H1 (cell line): ENCODE measurements around the gene SLC18A3. TPM values are rescaled to one million over a fixed set of nuclear protein-coding genes. Genes with fewer than 3 reads are reported as not detected.

Experiments used
- CTCF ChIA-PET: fragments of 300-600 bp; sonication (Branson Sonifier 250); formaldehyde crosslinking; loops from one replicate; lab custom pipeline; 2021; ENCODE audit not compliant: partially characterized antibody; lab: Charles Lee
- POLR2A ChIA-PET: fragments of 300-600 bp; sonication (Branson Sonifier 250); formaldehyde crosslinking; loops from one replicate; lab custom pipeline; 2021; ENCODE audit warnings: inconsistent platforms; ENCODE audit not compliant: partially characterized antibody; lab: Charles Lee
- DNase-seq, 2 experiments: peaks; one replicate each; pipeline versions ENCODE4 v3.0.0 to v3.0.0-alpha.2; 2010 to 2022; ENCODE audit warnings: low spot score in 2 of 2, low read depth in 1 of 2, mixed read lengths in 1 of 2
- FAIRE-seq: peaks from 2 replicates; lab custom pipeline; 2011; peaks lifted over from hg19 to GRCh38; lab: Jason Lieb, UNC
- H2AFZ ChIP-seq: 2 replicates; pipeline ENCODE4 v1.8.1; 2012; ENCODE audit warnings: low read length, inconsistent platforms
- H2AK5ac ChIP-seq: 2 replicates; pipeline ENCODE4 v1.6.1; 2013; ENCODE audit warnings: low read depth, low read length
- H2BK120ac ChIP-seq: replicated peaks from 2 replicates; pipeline ENCODE3; 2013; ENCODE audit warnings: low read depth, low read length, inconsistent platforms
- H2BK12ac ChIP-seq: 2 replicates; pipeline ENCODE4 v1.6.1; 2013; ENCODE audit warnings: low read depth, low read length
- H2BK15ac ChIP-seq: 2 replicates; pipeline ENCODE4 v1.6.1; 2013; ENCODE audit warnings: low read length
- H2BK20ac ChIP-seq: 2 replicates; pipeline ENCODE4 v1.6.1; 2013; ENCODE audit warnings: low read length
- H2BK5ac ChIP-seq: 2 replicates; pipeline ENCODE4 v1.6.1; 2013; ENCODE audit warnings: low read depth, low read length
- H3K14ac ChIP-seq: 2 replicates; pipeline ENCODE4 v1.6.1; 2013; ENCODE audit warnings: inconsistent platforms; ENCODE audit not compliant: insufficient read length
- H3K18ac ChIP-seq: 2 replicates; pipeline ENCODE4 v1.6.1; 2013; ENCODE audit warnings: low read length; ENCODE audit errors: extremely low read depth
- H3K23ac ChIP-seq: 2 replicates; pipeline ENCODE4 v1.6.1; 2013; ENCODE audit warnings: inconsistent platforms; ENCODE audit not compliant: insufficient read length
- H3K23me2 ChIP-seq: 2 replicates; pipeline ENCODE4 v1.6.1; 2013; ENCODE audit warnings: low read depth, low read length
- H3K27ac ChIP-seq: 2 replicates; pipeline ENCODE4 v1.6.1; 2011; ENCODE audit warnings: low read depth, low read length, inconsistent platforms
- H3K27me3 ChIP-seq, 4 experiments: replicated peaks in 1 of 4; 1 replicate in 1 of 4; 2 replicates in 3 of 4; pipeline versions ENCODE4 v1.6.1 to v1.8.1; 2011 to 2013; ENCODE audit warnings: low read length in 3 of 4, mild to moderate bottlenecking in 3 of 4, inconsistent platforms in 2 of 4, mixed read lengths in 2 of 4, moderate library complexity in 1 of 4; ENCODE audit not compliant: control insufficient read depth in 3 of 4, insufficient read depth in 3 of 4; ENCODE audit errors: extremely low read depth in 1 of 4
- H3K36me3 ChIP-seq, 4 experiments: 2 replicates each; pipeline versions ENCODE4 v1.6.1 to v1.8.1; 2011 to 2013; ENCODE audit warnings: mild to moderate bottlenecking in 4 of 4, low read length in 3 of 4, moderate library complexity in 2 of 4, control low read depth in 1 of 4, inconsistent platforms in 1 of 4; ENCODE audit not compliant: insufficient read depth in 4 of 4, control insufficient read depth in 2 of 4
- H3K4ac ChIP-seq: replicated peaks from 2 replicates; pipeline ENCODE3; 2013; ENCODE audit warnings: low read length, low read depth, mixed read lengths, inconsistent platforms; ENCODE audit not compliant: insufficient read length
- H3K4me1 ChIP-seq, 4 experiments: replicated peaks in 1 of 4; 1 replicate in 1 of 4; 2 replicates in 3 of 4; pipeline versions ENCODE4 v1.6.1 to v1.8.1; 2011 to 2013; ENCODE audit warnings: low read length in 3 of 4, inconsistent platforms in 2 of 4, mixed read lengths in 1 of 4; ENCODE audit not compliant: insufficient read depth in 4 of 4, control insufficient read depth in 3 of 4
- H3K4me2 ChIP-seq, 2 experiments: 2 replicates each; pipeline versions ENCODE4 v1.6.1 to v1.8.1; 2011 to 2013; ENCODE audit warnings: low read depth in 2 of 2, low read length in 2 of 2, control low read depth in 1 of 2, inconsistent platforms in 1 of 2, mild to moderate bottlenecking in 1 of 2; ENCODE audit not compliant: insufficient read depth in 1 of 2
- H3K4me3 ChIP-seq, 4 experiments: fragments of 200-600, 300-600 bp in 1 of 4; sonication (generic), shearing (Covaris generic), sonication (Bioruptor Twin) in 1 of 4; 2 replicates each; pipeline versions ENCODE4 v1.5.1 to v1.8.1; 2011 to 2016; ENCODE audit warnings: low read length in 4 of 4, low read depth in 3 of 4, control low read depth in 2 of 4, inconsistent platforms in 2 of 4, mild to moderate bottlenecking in 2 of 4, mixed read lengths in 1 of 4, moderate library complexity in 1 of 4; ENCODE audit not compliant: insufficient read depth in 2 of 4; ENCODE audit errors: extremely low read depth in 1 of 4
- H3K56ac ChIP-seq: replicated peaks from 2 replicates; pipeline ENCODE3; 2013; ENCODE audit warnings: low read depth, mild to moderate bottlenecking, mixed read lengths, low read length, inconsistent platforms; ENCODE audit not compliant: insufficient read length
- H3K79me1 ChIP-seq: 2 replicates; pipeline ENCODE4 v1.6.1; 2013; ENCODE audit warnings: low read depth, low read length, control low read depth
- H3K79me2 ChIP-seq, 2 experiments: 2 replicates each; pipeline versions ENCODE4 v1.6.1 to v1.8.1; 2012 to 2013; ENCODE audit warnings: low read length in 2 of 2, mild to moderate bottlenecking in 2 of 2, inconsistent platforms in 1 of 2; ENCODE audit not compliant: insufficient read depth in 2 of 2, control insufficient read depth in 1 of 2
- H3K9ac ChIP-seq, 4 experiments: replicated peaks in 1 of 4; 1 replicate in 1 of 4; 2 replicates in 3 of 4; pipeline versions ENCODE4 v1.6.1 to v1.8.1; 2011 to 2013; ENCODE audit warnings: low read depth in 3 of 4, low read length in 3 of 4, control low read depth in 2 of 4, mild to moderate bottlenecking in 2 of 4, moderate library complexity in 2 of 4, inconsistent platforms in 1 of 4; ENCODE audit errors: extremely low read depth in 1 of 4
- H3K9me3 ChIP-seq, 2 experiments: 2 replicates each; pipeline versions ENCODE4 v1.6.1 to v1.8.1; 2012 to 2013; ENCODE audit warnings: mild to moderate bottlenecking in 2 of 2, moderate library complexity in 2 of 2, control low read depth in 1 of 2, inconsistent platforms in 1 of 2, low read depth in 1 of 2, low read length in 1 of 2, mixed read lengths in 1 of 2; ENCODE audit not compliant: insufficient read depth in 2 of 2
- H4K20me1 ChIP-seq, 2 experiments: replicated peaks in 1 of 2; 2 replicates each; pipeline versions ENCODE3 to v1.8.1; 2011 to 2013; ENCODE audit warnings: inconsistent platforms in 2 of 2, low read length in 2 of 2, mild to moderate bottlenecking in 1 of 2; ENCODE audit not compliant: insufficient read depth in 2 of 2, control insufficient read depth in 1 of 2
- H4K5ac ChIP-seq: 2 replicates; pipeline ENCODE4 v1.6.1; 2013; ENCODE audit warnings: low read length, low read depth, mixed read lengths, inconsistent platforms; ENCODE audit not compliant: insufficient read length
- H4K8ac ChIP-seq: 2 replicates; pipeline ENCODE4 v1.8.0; 2013; ENCODE audit warnings: mild to moderate bottlenecking, moderate library complexity, low read length, inconsistent platforms; ENCODE audit not compliant: insufficient read depth; ENCODE audit errors: extremely low read depth
- H4K91ac ChIP-seq: replicated peaks from 2 replicates; pipeline ENCODE3; 2013; ENCODE audit warnings: low read length, mixed read lengths, inconsistent platforms; ENCODE audit not compliant: insufficient read length
- CEBPB ChIP-seq: IDR thresholded peaks from 2 replicates; pipeline ENCODE4 v1.6.1; 2012; ENCODE audit warnings: low read depth, low read length
- CHD1 ChIP-seq: IDR thresholded peaks from 2 replicates; pipeline ENCODE4 v1.6.1; 2012; ENCODE audit warnings: low read depth, low read length, improper control_type of control experiment
- EP300 ChIP-seq, 2 experiments: IDR thresholded peaks; 1 replicate in 1 of 2; 2 replicates in 1 of 2; pipeline ENCODE4 v1.6.1; 2011 to 2012; ENCODE audit warnings: low read depth in 2 of 2, low read length in 2 of 2, mild to moderate bottlenecking in 2 of 2, borderline replicate concordance in 1 of 2, inconsistent platforms in 1 of 2, moderate library complexity in 1 of 2
- FOSL1 ChIP-seq: IDR thresholded peaks from 2 replicates; pipeline ENCODE4 v1.6.1; 2011; ENCODE audit warnings: mild to moderate bottlenecking, low read depth, low read length, moderate library complexity; ENCODE audit not compliant: insufficient read depth
- KDM1A ChIP-seq: fragments of 200-600, 300-600 bp; sonication (generic); IDR thresholded peaks from 2 replicates; pipeline ENCODE4 v1.7.1; 2016; ENCODE audit warnings: mild to moderate bottlenecking, low read length, borderline replicate concordance
- RNF2 ChIP-seq: fragments of 200-900, 300-1000 bp; sonication (generic); IDR thresholded peaks from 2 replicates; pipeline ENCODE4 v1.7.1; 2016; ENCODE audit warnings: borderline replicate concordance, low read depth, mild to moderate bottlenecking, antibody characterized with exemption, low read length; ENCODE audit not compliant: poor library complexity, severe bottlenecking; ENCODE audit errors: missing control alignments
- RXRA ChIP-seq: IDR thresholded peaks from 2 replicates; pipeline ENCODE4 v1.6.1; 2011; ENCODE audit warnings: low read depth, mild to moderate bottlenecking, low read length, moderate library complexity; ENCODE audit not compliant: insufficient read depth
- SIX5 ChIP-seq: IDR thresholded peaks from 2 replicates; pipeline ENCODE4 v1.6.1; 2011; ENCODE audit warnings: mild to moderate bottlenecking, low read depth, low read length
- YY1 ChIP-seq: IDR thresholded peaks from 2 replicates; pipeline ENCODE4 v1.6.1; 2011; ENCODE audit warnings: low read depth, mild to moderate bottlenecking, low read length
- WGBS, 2 experiments: shearing (Covaris generic) in 1 of 2; methylation state at CpG; one replicate each; pipeline versions ENCODE4 v1.1.6 to v1.1.7; 2013 to 2015; ENCODE audit warnings: low lambda C conversion rate in 2 of 2, mixed read lengths in 2 of 2, inconsistent platforms in 1 of 2, low coverage in 1 of 2, missing lambda C conversion rate in 1 of 2; ENCODE audit not compliant: insufficient replicate concordance in 2 of 2, insufficient coverage in 1 of 2, insufficient read length in 1 of 2; ENCODE audit errors: extremely low coverage in 1 of 2, missing lambda C conversion rate in 1 of 2; 5-methylcytosine and 5-hydroxymethylcytosine counted together
- polyA plus RNA-seq, 7 experiments: library from polyadenylated mRNA; depleted of rRNA in 3 of 7; stranded (reverse) in 5 of 7; unstranded in 2 of 7; fragments of >200 nt in 5 of 7; fragments of 200-250 nt in 2 of 7; gene quantifications; 1 replicate in 5 of 7; 2 replicates in 1 of 7; 4 replicates in 1 of 7; pipeline versions ENCODE4 v1.2.1 to v1.2.3, GENCODE V29; 2011 to 2013; ENCODE audit warnings: missing spikeins in 2 of 7, mixed read lengths in 2 of 7
- total RNA-seq: library from RNA; stranded (reverse); fragmentation: NEBNext Ultra II Directional; extraction: Animal tissue kit (Norgen Biotek cat#: 25700); gene quantifications from 2 replicates; pipeline ENCODE4 v1.2.1, GENCODE V29; 2021
- TF ChIP-seq, protein P1 (sequence below): IDR thresholded peaks from 2 replicates; pipeline ENCODE4 v1.6.1; 2012; ENCODE audit warnings: inconsistent platforms
- TF ChIP-seq, protein P2 (sequence below), 3 experiments: IDR thresholded peaks; 1 replicate in 2 of 3; 2 replicates in 1 of 3; pipeline versions ENCODE4 v1.5.1 to v1.6.1; 2011; ENCODE audit warnings: low read length in 3 of 3, mild to moderate bottlenecking in 3 of 3, inconsistent platforms in 2 of 3, low read depth in 1 of 3, moderate library complexity in 1 of 3; ENCODE audit not compliant: insufficient read depth in 1 of 3; ENCODE audit errors: control extremely low read depth in 1 of 3

The SLC18A3 gene
- total and polyA plus RNA-seq, 2 of the 8 experiments (the other 6 are each of a cell fraction or from before 2014, with no cell fraction given), result 0.17 TPM; not detected in 1

DNA sequence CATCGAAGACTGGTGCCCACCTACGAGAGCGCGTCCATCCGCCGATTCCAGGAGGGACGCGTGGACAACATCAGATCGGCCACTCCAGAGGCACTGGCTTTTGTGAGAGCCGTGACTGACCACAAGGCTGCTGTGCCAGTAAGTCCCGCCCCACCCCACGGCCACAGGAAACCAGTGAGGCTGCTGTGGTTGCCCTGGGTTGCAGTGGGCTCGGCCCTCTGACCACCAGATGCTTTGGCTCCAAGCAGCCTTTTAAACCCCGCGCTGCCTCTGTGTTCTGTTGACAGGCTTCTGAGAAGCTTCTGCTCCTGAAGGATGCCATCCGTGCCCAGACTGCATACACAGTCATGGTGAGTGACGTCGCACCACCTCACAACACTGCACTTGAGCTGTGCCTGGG is 45.0 kb downstream of the SLC18A3 start:
- H2AK5ac ChIP-seq, result no peak overlapping the region
- H3K23ac ChIP-seq, result no peak overlapping the region
- H3K4me1 ChIP-seq, result no peaks in the 10 kb centered on the region; a peak in 2 of 7 replicates
- no peak overlapping the region for H3K56ac ChIP-seq
- no peak overlapping the region for H2BK12ac ChIP-seq
- H2AFZ ChIP-seq, result no peak overlapping the region
- WGBS, 2 experiments, result 95% methylated on average over 17 of the region's 18 CpGs; no CpG with 5 or more reads in 1 of the 2 experiments
- DNase-seq, result peak in 1 of 2 experiments; percentile 35
- H3K4me3 ChIP-seq, result no peak overlapping the region
- no peak overlapping the region for H4K8ac ChIP-seq
- POLR2A ChIA-PET, result no interaction called here
- H3K4me2 ChIP-seq, result no peak overlapping the region
- H2BK15ac ChIP-seq, result no peak overlapping the region
- H2BK20ac ChIP-seq, result no peak overlapping the region
- peaks cover 0 to 2% (median 0%) of the 10 kb centered on the region in 4 experiments; a peak in 1 of 7 replicates for H3K27me3 ChIP-seq
- no peak overlapping the region for H4K91ac ChIP-seq
- no peak overlapping the region for H3K4ac ChIP-seq
- H3K27ac ChIP-seq, result no peak overlapping the region
- H3K18ac ChIP-seq, result no peak overlapping the region
- no peaks in the 10 kb centered on the region for H3K36me3 ChIP-seq
- H3K23me2 ChIP-seq, result no peaks in the 10 kb centered on the region
- no peak overlapping the region for H2BK5ac ChIP-seq
- CTCF ChIA-PET, result interaction anchor here (0.8 to 1.5 kb wide), 4 partner anchors 9 to 62 kb away, joined by 3 read pairs; no protein-coding TSS in a partner anchor
- no peak overlapping the region for H2BK120ac ChIP-seq
- H4K20me1 ChIP-seq, result no peaks in the 10 kb centered on the region
- H4K5ac ChIP-seq, result no peak overlapping the region
- H3K9me3 ChIP-seq, result peaks cover 0 to 4% of the 10 kb centered on the region in 2 experiments; a peak in 1 of 4 replicates
- H3K14ac ChIP-seq, result no peak overlapping the region
- H3K79me2 ChIP-seq, result no peaks in the 10 kb centered on the region
- FAIRE-seq, result no peak
- no peak overlapping the region for H3K9ac ChIP-seq
- no peaks in the 10 kb centered on the region for H3K79me1 ChIP-seq
- TF ChIP-seq, protein P1, sequence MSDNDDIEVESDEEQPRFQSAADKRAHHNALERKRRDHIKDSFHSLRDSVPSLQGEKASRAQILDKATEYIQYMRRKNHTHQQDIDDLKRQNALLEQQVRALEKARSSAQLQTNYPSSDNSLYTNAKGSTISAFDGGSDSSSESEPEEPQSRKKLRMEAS, result no peak
- TF ChIP-seq RNF2 (no peak), FOSL1 (no peak), KDM1A (no peak), SIX5 (no peak), RXRA (no peak), CEBPB (no peak), CHD1 (no peak), YY1 (no peak), EP300 (IDR thresholded peaks at IDR 0.05; ENCODE audit: borderline replicate concordance in 1 of 2, low read depth in 2 of 2, low read length in 2 of 2) (no peak)
- TF ChIP-seq, protein P2, sequence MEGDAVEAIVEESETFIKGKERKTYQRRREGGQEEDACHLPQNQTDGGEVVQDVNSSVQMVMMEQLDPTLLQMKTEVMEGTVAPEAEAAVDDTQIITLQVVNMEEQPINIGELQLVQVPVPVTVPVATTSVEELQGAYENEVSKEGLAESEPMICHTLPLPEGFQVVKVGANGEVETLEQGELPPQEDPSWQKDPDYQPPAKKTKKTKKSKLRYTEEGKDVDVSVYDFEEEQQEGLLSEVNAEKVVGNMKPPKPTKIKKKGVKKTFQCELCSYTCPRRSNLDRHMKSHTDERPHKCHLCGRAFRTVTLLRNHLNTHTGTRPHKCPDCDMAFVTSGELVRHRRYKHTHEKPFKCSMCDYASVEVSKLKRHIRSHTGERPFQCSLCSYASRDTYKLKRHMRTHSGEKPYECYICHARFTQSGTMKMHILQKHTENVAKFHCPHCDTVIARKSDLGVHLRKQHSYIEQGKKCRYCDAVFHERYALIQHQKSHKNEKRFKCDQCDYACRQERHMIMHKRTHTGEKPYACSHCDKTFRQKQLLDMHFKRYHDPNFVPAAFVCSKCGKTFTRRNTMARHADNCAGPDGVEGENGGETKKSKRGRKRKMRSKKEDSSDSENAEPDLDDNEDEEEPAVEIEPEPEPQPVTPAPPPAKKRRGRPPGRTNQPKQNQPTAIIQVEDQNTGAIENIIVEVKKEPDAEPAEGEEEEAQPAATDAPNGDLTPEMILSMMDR (IDR thresholded peaks at IDR 0.05; ENCODE audit: control extremely low read depth in 1 of 3, insufficient read depth in 1 of 3, low read depth in 1 of 3, low read length in 3 of 3), result no peak
